Astrocyte of the cerebellum (primary cell): Measurements from ENCODE around the gene SF1.

ENCODE experiments used
- DNase-seq: peaks from one replicate; pipeline ENCODE4 v3.0.0-alpha.2; 2011; ENCODE audit warnings: low read depth
- H3K4me3 ChIP-seq: 2 replicates; pipeline ENCODE4 v1.5.1; 2011; ENCODE audit warnings: mild to moderate bottlenecking, low read depth, low read length, moderate library complexity
- CTCF ChIP-seq: IDR thresholded peaks from 2 replicates; pipeline ENCODE4 v1.5.1; 2012; ENCODE audit warnings: low read length, low read depth, moderate library complexity, mild to moderate bottlenecking; ENCODE audit errors: missing control alignments
- in situ Hi-C: cut with HindIII; loops from 2 replicates; pipeline ENCODE4 v1.10.0; 2017; ENCODE audit warnings: low sequenced_read_pairs

The SF1 gene

GRCh38 chr11:64770120-64770519, 8.2 kb downstream of the SF1 start:
- TF ChIP-seq CTCF, result no peak
- in situ Hi-C loops, result loop anchor here (10.0 to 25.0 kb wide), 2 partner anchors 55 to 92 kb away; no protein-coding TSS in a partner anchor
- H3K4me3 ChIP-seq, result no peak overlapping the region
- DNase-seq, result no peak

- no peak for TF ChIP-seq CTCF
- DNase-seq, result no peak
- in situ Hi-C loops, result loop anchor here (25.0 kb wide), 1 partner anchor 93 kb away; no protein-coding TSS in a partner anchor
- H3K4me3 ChIP-seq, result no peak overlapping the region
Observed at GRCh38 chr11:64769283-64769682, 9.1 kb downstream of the SF1 start.

GRCh38 chr11:64768300-64768694, 10.0 kb downstream of the SF1 start:
- no peak for DNase-seq
- TF ChIP-seq CTCF, result no peak
- no peak overlapping the region for H3K4me3 ChIP-seq
- in situ Hi-C loops, result loop anchor here (25.0 kb wide), 1 partner anchor 94 kb away; no protein-coding TSS in a partner anchor

DNA sequence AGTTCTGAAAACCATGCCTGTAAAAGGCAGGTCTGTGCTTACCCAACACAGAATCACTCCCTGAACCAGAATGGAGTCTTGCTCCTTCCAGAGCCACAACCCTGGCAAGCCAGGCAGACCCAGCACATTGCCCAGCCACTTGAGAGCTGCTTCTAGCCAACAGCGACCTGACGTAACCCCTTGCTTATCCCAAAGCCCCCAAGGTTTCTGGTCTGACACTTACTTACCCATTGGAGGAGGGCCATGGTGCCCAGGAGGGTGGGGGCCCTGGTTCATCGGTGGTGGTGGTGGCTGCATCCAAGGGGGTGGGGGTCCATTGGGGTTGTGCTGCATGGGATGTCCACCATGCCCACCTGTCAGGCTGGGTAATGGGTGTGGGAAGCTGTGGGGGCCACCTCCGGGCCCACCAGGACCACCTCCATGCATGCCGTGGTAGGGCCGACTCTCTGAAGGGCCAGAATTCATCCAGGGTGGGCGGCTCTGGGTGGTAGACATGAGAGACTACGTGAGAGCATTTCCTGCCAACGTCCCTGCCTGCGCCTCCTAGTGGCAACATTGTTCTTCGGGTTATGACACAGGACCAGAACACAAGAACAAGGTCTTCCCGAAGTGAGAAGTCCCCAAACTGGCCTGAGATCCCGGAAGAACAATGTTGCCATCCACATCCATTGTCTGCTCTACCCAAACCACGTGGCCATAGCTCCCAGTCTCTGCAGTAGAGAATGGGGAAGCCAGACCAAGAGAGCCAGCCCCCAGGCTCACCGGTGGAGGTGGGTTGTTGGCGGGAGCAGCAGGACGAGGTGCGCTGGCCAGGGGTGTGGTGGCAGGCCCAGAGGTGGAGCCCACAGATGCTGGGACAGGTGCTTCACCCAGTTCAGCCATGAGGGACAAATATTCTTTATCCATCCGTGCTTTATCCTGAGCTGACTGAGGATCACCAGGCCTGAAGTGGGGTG, 10.7 kb downstream of the SF1 start:
- no peak overlapping the region for H3K4me3 ChIP-seq
- in situ Hi-C loops, result loop anchor here (25.0 kb wide), 1 partner anchor 95 kb away; no protein-coding TSS in a partner anchor
- peak; percentile 80 for TF ChIP-seq CTCF
- DNase-seq, result peak; percentile 43

DNA sequence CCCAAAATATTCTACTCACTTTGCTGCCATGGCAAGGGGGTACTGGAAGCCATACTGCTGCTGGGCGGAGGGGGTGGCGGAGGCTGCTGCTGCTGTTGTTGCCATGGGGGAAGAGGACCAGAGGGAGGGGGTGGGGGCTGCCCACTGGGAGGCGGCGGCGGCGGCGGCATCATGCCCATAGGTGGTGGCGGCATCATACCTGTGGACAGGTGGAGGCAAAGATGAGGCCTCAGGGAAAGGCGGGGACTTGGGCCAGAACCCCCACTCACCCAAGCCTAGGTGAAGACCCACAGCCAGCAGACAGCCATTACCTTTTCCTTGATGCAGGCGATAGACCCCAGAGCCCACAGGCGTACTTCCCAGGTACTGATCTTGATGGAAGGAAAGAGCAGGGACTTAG, 11.5 kb downstream of the SF1 start:
- no peak for DNase-seq
- in situ Hi-C loops, result loop anchor here (25.0 kb wide), 1 partner anchor 95 kb away; no protein-coding TSS in a partner anchor
- no peak overlapping the region for H3K4me3 ChIP-seq
- TF ChIP-seq CTCF, result no peak

DNA sequence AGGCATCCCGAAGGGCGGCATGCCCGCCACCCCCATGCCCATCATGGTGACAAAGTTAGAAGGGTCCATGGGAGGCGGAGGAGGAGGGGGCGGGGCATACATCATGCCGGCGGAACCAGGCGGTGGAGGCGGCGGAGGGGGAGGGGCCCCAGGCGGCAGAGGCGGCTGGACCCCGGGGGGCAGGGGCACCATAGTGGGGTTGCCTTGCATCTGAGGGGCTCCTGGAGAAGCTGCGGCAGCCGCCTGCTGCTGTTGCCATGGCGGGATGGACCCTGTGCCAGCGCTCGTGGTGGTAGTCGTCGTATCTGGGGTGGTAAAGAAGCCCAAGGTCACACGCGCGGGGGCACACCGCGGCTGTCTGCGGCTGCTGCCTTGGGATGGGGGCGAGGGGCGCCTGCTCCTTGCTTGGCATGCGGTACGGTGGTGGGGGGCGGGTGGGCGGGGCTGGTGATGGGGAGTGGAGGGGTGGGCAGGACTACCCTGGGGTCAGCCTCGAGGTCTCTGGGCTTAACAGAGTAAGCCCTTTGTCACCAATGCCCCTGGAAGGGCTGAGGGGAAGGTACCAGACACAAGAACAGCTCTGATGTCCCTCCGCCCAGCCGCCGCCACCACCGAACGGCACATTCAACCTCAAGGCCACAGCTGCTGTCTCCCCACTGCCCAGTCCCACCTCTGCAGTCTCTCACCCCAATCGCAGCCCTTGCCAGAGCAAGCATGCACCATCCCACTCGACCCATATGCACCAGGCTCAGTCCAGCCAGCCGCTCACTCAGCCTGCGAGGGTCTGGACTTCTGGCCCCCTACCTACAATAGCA, 12.3 kb downstream of the SF1 start:
- in situ Hi-C loops, result loop anchor here (25.0 kb wide), 1 partner anchor 96 kb away; no protein-coding TSS in a partner anchor
- DNase-seq, result no peak
- no peak overlapping the region for H3K4me3 ChIP-seq
- no peak for TF ChIP-seq CTCF
